ENCODE results near the gene GALNT4.

The GALNT4 gene

GRCh38 chr12:89529738-89530137 is 5.1 kb upstream of the GALNT4 start:
- DNase-seq (ENCODE audit: low spot score), result peak; percentile 47

GRCh38 chr12:89528434-89528833 is 3.8 kb upstream of the GALNT4 start:
- DNase-seq (ENCODE audit: low spot score), result no peak

DNA sequence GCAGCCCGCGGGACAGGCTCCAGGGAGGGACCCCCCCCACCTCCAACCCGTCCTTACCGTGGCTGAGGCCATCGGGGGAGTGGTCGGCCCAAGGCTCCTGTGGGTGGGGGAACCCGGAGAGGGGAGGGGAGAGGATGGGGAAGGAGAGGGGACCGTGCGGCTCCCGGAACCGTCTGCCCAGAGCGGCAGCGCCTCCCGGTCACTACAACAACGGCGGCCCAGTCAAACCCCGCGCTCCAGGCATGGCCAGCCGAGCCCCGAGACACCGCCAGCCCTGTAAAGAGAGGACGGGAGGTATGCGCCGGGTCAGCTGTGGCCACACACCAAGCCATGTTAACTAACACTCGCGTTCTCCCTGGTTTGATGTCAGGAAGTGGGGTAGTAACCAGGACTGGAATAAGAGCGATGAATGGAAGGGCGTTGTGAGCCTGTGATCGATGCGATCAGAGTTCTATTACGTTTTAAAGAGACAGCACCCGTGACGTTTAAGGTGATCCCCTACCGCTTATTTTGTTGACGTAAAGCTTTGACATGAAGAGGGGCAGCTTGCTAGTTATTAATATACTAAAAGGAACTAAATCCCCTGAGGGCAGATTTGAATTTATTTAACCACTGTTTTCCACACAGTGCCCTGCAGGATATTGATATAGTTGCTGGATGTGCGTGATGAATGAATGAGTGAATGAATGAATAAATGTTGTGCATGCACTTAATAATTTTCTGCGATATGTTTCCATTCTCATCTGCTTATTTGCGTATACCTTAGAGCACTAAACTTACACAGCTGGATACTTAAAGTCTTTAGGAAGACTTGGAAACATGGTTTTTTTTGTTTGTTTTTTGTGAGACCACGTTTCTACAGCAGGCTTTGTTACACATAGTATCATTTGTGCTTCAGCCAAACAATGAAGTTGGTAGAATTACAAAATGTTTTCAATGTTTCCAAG is 1.5 kb upstream of the GALNT4 start, which contains the start of gene POC1B:
TSS of gene POC1B (minus strand) at position 224 of the 947 bp plus-strand sequence. CDS start at position 72, 152 bp downstream.
- DNase-seq (ENCODE audit: low spot score), result peak; percentile 83

- peak; percentile 33 for DNase-seq (ENCODE audit: low spot score)
Measured at GRCh38 chr12:89525305-89525823, 768 bp upstream of the GALNT4 start.

DNA sequence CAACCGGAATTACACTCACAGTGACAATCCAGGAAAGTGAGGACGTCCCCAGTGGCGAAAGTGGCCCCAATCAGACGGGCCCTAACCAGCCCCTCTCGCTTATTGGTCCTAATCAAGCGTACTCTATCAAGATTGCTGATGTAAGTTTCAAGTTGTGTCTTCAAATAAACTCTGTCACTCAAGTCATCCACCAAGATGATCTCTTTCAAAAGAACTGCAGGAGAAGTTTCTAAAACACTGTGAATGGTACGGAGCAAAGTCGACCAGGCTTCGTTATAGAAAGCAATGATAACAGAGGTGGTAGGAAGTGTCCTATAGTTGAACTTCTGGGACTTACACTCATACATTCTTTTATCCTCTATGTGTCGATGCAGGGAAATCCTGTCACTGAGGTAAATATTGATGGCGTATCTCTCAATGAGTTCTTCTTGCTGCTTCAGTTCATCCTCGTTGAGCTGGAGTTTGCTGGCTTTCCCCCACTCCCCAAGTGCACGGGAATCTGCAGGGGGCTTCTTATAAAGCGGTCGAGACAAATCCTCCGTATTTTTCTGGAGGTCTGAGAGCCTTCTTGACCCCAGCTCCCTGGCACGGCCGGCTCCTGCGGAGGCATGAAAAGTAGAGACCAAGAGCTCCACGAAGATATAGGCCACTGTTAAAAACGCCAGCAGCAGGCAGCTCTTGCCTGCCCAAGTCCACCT is 604 bp downstream of the GALNT4 start:
- no peak for DNase-seq (ENCODE audit: low spot score)

- DNase-seq (ENCODE audit: low spot score), result no peak
Measured at GRCh38 chr12:89523393-89523792, 1.2 kb downstream of the GALNT4 start.

- DNase-seq (ENCODE audit: low spot score), result no peak
Measured at GRCh38 chr12:89521364-89522223, 3.0 kb downstream of the GALNT4 start.

GRCh38 chr12:89517720-89518119 is 6.9 kb downstream of the GALNT4 start:
- no peak for DNase-seq (ENCODE audit: low spot score)

DNA sequence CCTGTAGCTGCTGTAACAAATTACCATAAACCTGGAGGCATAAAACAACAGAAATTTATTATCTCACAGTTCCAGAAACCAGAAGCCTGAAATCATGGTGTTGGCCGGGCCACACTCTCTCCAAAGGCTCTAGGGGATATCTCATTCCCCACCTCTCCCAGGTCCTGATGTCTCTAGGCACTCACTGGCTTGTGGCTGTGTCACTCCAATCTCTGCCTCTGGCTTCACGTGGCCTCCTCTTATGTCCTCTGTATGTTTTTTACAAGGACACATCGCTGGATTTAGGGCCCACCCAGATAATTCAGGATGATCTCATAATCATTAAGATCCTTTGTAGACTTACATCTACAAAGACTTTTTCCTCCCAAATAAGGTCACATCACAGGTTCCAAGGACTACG is 8.0 kb downstream of the GALNT4 start:
- no peak for DNase-seq (ENCODE audit: low spot score)

DNA sequence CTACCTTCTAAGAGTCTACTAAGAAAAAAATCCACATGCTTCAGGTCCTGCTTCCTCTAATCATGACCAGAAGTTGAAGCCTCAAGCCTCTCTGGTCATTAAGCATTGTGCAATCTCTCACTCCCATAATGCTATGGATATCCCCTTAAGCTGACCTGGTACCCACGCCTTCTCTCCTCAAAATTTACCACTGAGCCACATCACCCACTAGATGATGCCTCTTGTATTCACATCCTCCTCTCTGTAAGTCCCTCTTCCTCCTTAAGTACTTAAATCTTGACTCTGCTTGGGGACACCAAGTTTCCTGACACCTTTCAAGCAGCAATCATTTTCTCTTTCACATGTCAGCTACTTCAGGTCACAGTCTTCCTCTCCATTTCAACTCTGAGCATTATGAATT is 9.8 kb downstream of the GALNT4 start:
- no peak for DNase-seq (ENCODE audit: low spot score)

DNA sequence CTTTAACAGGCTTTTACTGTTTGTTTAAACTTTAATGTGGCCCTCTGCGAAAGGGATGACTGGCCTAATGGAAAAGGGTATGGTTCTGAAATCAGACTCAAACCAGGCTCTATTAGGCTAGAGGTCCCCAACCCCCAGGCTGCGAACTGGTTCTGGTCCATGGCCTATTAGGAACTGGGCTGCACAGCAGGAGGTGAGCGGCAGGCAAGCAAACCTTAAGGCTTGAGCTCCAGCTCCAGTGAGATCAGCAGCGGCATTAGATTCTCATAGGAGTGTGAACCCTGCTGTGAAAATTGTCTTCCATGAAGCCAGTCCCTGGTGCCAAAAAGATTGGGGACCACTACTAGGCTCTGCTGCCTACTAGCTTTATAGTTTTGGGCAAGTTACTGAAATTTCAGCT is 11.1 kb downstream of the GALNT4 start:
- no peak for DNase-seq (ENCODE audit: low spot score)

GRCh38 chr12:89507015-89507824 is 17.4 kb downstream of the GALNT4 start:
- no peak for DNase-seq (ENCODE audit: low spot score)

DNA sequence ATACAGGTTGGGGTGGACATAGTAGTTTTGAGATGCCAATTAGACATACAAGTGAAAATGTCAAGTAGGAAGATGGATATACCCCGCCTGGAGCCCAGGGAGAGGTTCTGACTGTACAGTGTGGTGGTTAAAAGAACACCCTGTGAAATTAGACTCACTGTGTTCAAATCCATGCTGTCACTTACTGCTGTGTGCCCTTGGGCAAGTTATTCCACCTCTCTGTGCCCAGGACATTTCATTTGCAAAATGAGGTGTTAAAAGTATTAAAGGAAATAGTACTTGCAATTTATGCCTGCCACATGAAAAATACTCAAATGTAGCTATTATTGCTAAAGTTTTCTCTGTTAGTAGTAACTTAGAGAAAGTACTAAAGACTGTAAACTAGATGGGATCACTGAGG is 18.5 kb downstream of the GALNT4 start:
- no peak for DNase-seq (ENCODE audit: low spot score)

DNA sequence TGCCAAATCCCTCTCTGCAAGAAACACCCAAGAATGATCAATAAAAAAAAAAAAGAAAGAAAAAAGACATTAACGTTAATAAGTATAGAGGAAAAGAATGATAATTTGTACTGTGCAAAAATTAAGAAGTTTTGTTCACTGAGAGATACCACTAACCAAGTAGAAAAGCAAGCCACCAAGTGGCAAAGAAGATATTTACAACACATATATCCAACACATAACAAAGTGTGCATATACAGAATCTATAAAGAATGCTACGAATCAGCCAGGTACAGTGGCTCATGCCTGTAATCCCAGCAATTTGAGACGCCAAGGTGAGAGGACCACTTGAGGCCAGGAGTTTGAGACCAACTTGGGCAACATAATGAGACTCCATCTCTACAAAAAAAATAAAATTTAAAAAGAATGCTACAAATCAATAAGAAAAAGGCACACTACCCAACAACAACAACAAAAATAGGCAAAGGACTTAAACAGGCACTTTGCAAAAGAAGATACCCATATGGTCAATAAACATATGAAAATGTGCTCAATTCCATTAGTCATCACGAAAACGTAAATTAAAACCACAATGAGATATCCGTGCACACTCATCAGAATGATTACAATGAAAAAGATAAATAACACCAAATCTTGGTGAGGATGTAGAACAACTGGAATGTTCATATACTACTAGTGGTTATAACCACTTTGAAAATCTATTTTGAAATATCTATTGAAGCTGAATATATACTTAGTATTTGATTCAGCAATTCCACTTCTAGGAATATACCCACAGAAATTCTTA is 19.8 kb downstream of the GALNT4 start:
- no peak for DNase-seq (ENCODE audit: low spot score)

GRCh38 chr12:89501793-89502192 is 22.8 kb downstream of the GALNT4 start:
- no peak for DNase-seq (ENCODE audit: low spot score)

DNA sequence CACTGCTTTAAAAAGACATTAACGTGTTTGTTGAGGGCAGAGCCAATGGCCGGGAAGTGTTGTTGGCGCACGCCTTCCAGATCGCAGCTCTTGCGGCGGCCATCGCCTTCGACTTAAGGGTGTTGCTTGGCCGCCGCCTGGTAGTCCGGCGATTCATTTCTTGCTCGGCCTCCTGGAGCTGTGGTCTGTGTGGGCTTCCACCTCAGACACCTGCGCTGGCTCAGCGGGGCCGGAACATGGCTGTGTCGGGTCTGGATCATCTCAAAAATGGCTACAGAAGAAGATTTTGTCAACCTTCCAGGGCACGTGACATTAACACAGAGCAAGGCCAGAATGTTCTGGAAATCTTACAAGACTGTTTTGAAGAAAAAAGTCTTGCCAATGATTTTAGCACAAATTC is 24.7 kb downstream of the GALNT4 start:
- DNase-seq (ENCODE audit: low spot score), result no peak

GRCh38 chr12:89497467-89497866 is 27.1 kb downstream of the GALNT4 start:
- no peak for DNase-seq (ENCODE audit: low spot score)

- no peak for DNase-seq (ENCODE audit: low spot score)
Measured at GRCh38 chr12:89497005-89497404, 27.6 kb downstream of the GALNT4 start.

- peak; percentile 63 for DNase-seq (ENCODE audit: low spot score)
Measured at GRCh38 chr12:89494411-89495231, 30.0 kb downstream of the GALNT4 start.

Data from putamen (tissue), 1 donor.